ENCODE results near the gene KNDC1.

GRCh38 chr10:133166828-133167692 is 7.0 kb downstream of the KNDC1 start:
- TF ChIP-seq GATA3 (IDR thresholded peaks at IDR 0.05; ENCODE audit: low read depth, low read length) = no peak
- TF ChIP-seq GATA2 (IDR thresholded peaks at IDR 0.05; ENCODE audit: low read depth, low read length) = no peak

All from SH-SY5Y (cell line).